Measurements from ENCODE around the gene PALLD.
A peak's percentile ranks its signal among the peaks of the same experiment; 100 is the strongest.

Gene PALLD

GRCh38 chr4:168562041-168562571 lies 65.3 kb downstream of the PALLD start:
- DNase-seq, result no peak

- no peak for DNase-seq
These were observed 67.2 kb downstream of the PALLD start for GRCh38 chr4:168564023-168564422.

- DNase-seq, result no peak
These were observed 68.3 kb downstream of the PALLD start for GRCh38 chr4:168565130-168565529.

- no peak for DNase-seq
These were observed 69.9 kb downstream of the PALLD start for GRCh38 chr4:168566726-168567125.

GRCh38 chr4:168569066-168569930 lies 72.4 kb downstream of the PALLD start:
- no peak for DNase-seq

- no peak for DNase-seq
These were observed 73.1 kb downstream of the PALLD start for GRCh38 chr4:168569931-168570276.

GRCh38 chr4:168570466-168570865 lies 73.6 kb downstream of the PALLD start:
- DNase-seq, result no peak

- no peak for DNase-seq
These were observed 75.2 kb downstream of the PALLD start for GRCh38 chr4:168572002-168572401.

GRCh38 chr4:168573870-168574269 lies 77.0 kb downstream of the PALLD start:
- no peak for DNase-seq

GRCh38 chr4:168574581-168575295 lies 77.9 kb downstream of the PALLD start:
- no peak for DNase-seq

GRCh38 chr4:168575473-168575872 lies 78.6 kb downstream of the PALLD start:
- DNase-seq, result no peak

- no peak for DNase-seq
These were observed 80.8 kb downstream of the PALLD start for GRCh38 chr4:168577624-168578023.

GRCh38 chr4:168580228-168580627 lies 83.4 kb downstream of the PALLD start:
- no peak for DNase-seq

GRCh38 chr4:168584321-168584771 lies 87.5 kb downstream of the PALLD start:
- DNase-seq, result no peak

GRCh38 chr4:168585168-168586091 lies 88.6 kb downstream of the PALLD start:
- peak; percentile 1 for DNase-seq

GRCh38 chr4:168586926-168587325 lies 90.1 kb downstream of the PALLD start:
- no peak for DNase-seq

- no peak for DNase-seq
These were observed 90.7 kb downstream of the PALLD start for GRCh38 chr4:168587411-168588125.

GRCh38 chr4:168588916-168589531 lies 92.2 kb downstream of the PALLD start:
- DNase-seq, result no peak

GRCh38 chr4:168592676-168593075 lies 95.8 kb downstream of the PALLD start:
- DNase-seq, result no peak

- DNase-seq, result no peak
These were observed 96.5 kb downstream of the PALLD start for GRCh38 chr4:168593399-168593798.

GRCh38 chr4:168594121-168594520 lies 97.3 kb downstream of the PALLD start:
- no peak for DNase-seq

GRCh38 chr4:168598191-168598590 lies 101.3 kb downstream of the PALLD start:
- no peak for DNase-seq
